Activated naive CD4-positive, alpha-beta T cell treated with anti-CD3 and anti-CD28 coated beads for 36 hours (primary cell): ENCODE data around the gene CHST12. TPM values are rescaled to one million over a fixed set of nuclear protein-coding genes. Genes with fewer than 3 reads are reported as not detected.
"Not testable (repeated sequence)": the region's sequence is repeated elsewhere in the genome, so short reads cannot be mapped to it uniquely, and the experiment has no call there.

ENCODE experiments used
- CTCF ChIA-PET: fragments of 350-600 bp; sonication (Branson Sonifier 250); formaldehyde crosslinking; loops from one replicate; lab custom pipeline; 2021; ENCODE audit warnings: antibody characterized with exemption; lab: Charles Lee
- DNase-seq: peaks from one replicate; pipeline ENCODE4 v3.0.0-alpha.2; 2020
- H3K27ac Mint-ChIP-seq: one replicate; pipeline ENCODE4 v1.8.0; 2021; ENCODE audit warnings: mild to moderate bottlenecking, mixed read lengths
- H3K27me3 Mint-ChIP-seq: one replicate; pipeline ENCODE4 v1.8.0; 2021; ENCODE audit warnings: low read depth, mixed read lengths
- H3K36me3 Mint-ChIP-seq: one replicate; pipeline ENCODE4 v1.8.0; 2021; ENCODE audit warnings: low read depth, mixed read lengths
- H3K4me1 Mint-ChIP-seq: one replicate; pipeline ENCODE4 v1.8.0; 2021; ENCODE audit warnings: low read depth, mixed read lengths
- H3K4me3 Mint-ChIP-seq: one replicate; pipeline ENCODE4 v1.8.0; 2021; ENCODE audit warnings: mild to moderate bottlenecking, moderate library complexity, mixed read lengths
- H3K9me3 Mint-ChIP-seq: one replicate; pipeline ENCODE4 v1.8.0; 2021; ENCODE audit warnings: mixed read lengths
- intact Hi-C: fragments of 100-400 bp; cut with micrococcal nuclease; formaldehyde crosslinking; loops from one replicate; pipeline ENCODE4 v1.15.1; 2023
- total RNA-seq, 2 experiments: library from RNA; stranded (reverse); gene quantifications; one replicate each; pipeline ENCODE4 v1.2.3, GENCODE V29; 2021

The CHST12 gene
- total RNA-seq, 2 experiments from 2014 or later = 0.62 to 0.64 TPM

GRCh38 chr7:2369139-2369538 is 34.3 kb upstream of the CHST12 start:
- no peaks in the 10 kb centered on the region for H3K4me1 Mint-ChIP-seq
- DNase-seq = no peak
- H3K27ac Mint-ChIP-seq = no peak overlapping the region
- CTCF ChIA-PET = no interaction called here
- H3K4me3 Mint-ChIP-seq = no peak overlapping the region
- no peaks in the 10 kb centered on the region for H3K9me3 Mint-ChIP-seq
- no peaks in the 10 kb centered on the region for H3K27me3 Mint-ChIP-seq
- peaks cover 55% of the 10 kb centered on the region for H3K36me3 Mint-ChIP-seq
- intact Hi-C loops = no loop called here

- Mint-ChIP-seq H3K27me3 (no peaks in the 10 kb centered on the region), H3K4me3 (no peak overlapping the region), H3K27ac (no peak overlapping the region), H3K36me3 (peaks cover 56% of the 10 kb centered on the region), H3K9me3 (no peaks in the 10 kb centered on the region), H3K4me1 (no peaks in the 10 kb centered on the region)
- intact Hi-C loops = no loop called here
- no peak for DNase-seq
- CTCF ChIA-PET = no interaction called here
These were observed 32.1 kb upstream of the CHST12 start for GRCh38 chr7:2371329-2371728.

GRCh38 chr7:2372724-2373123 is 30.7 kb upstream of the CHST12 start:
- intact Hi-C loops = no loop called here
- peak overlapping the region; percentile 50 for H3K27ac Mint-ChIP-seq
- DNase-seq = no peak
- CTCF ChIA-PET = interaction anchor here (1.9 kb wide), 1 partner anchor 11 kb away, joined by 4 read pairs; no protein-coding TSS in a partner anchor
- no peak overlapping the region for H3K4me3 Mint-ChIP-seq
- H3K4me1 Mint-ChIP-seq = no peaks in the 10 kb centered on the region
- no peaks in the 10 kb centered on the region for H3K9me3 Mint-ChIP-seq
- peaks cover 54% of the 10 kb centered on the region for H3K36me3 Mint-ChIP-seq
- no peaks in the 10 kb centered on the region for H3K27me3 Mint-ChIP-seq

GRCh38 chr7:2373124-2373556 is 30.3 kb upstream of the CHST12 start:
- CTCF ChIA-PET = interaction anchor here (1.9 kb wide), 1 partner anchor 11 kb away, joined by 4 read pairs; no protein-coding TSS in a partner anchor
- no peaks in the 10 kb centered on the region for H3K9me3 Mint-ChIP-seq
- no peaks in the 10 kb centered on the region for H3K4me1 Mint-ChIP-seq
- DNase-seq = no peak
- no peaks in the 10 kb centered on the region for H3K27me3 Mint-ChIP-seq
- no peak overlapping the region for H3K27ac Mint-ChIP-seq
- no peak overlapping the region for H3K4me3 Mint-ChIP-seq
- peaks cover 58% of the 10 kb centered on the region for H3K36me3 Mint-ChIP-seq
- intact Hi-C loops = no loop called here

GRCh38 chr7:2373646-2374045 is 29.8 kb upstream of the CHST12 start:
- H3K4me1 Mint-ChIP-seq = no peaks in the 10 kb centered on the region
- CTCF ChIA-PET = interaction anchor here (1.9 kb wide), 1 partner anchor 10 kb away, joined by 4 read pairs; no protein-coding TSS in a partner anchor
- no peak for DNase-seq

GRCh38 chr7:2374401-2374800 is 29.0 kb upstream of the CHST12 start:
- Mint-ChIP-seq H3K4me3 (no peak overlapping the region), H3K27ac (no peak overlapping the region), H3K36me3 (peaks cover 57% of the 10 kb centered on the region), H3K27me3 (no peaks in the 10 kb centered on the region), H3K9me3 (no peaks in the 10 kb centered on the region), H3K4me1 (no peaks in the 10 kb centered on the region)
- CTCF ChIA-PET = interaction anchor here (1.9 kb wide), 1 partner anchor 10 kb away, joined by 4 read pairs; no protein-coding TSS in a partner anchor
- DNase-seq = no peak
- intact Hi-C loops = no loop called here

More at GRCh38 chr7:2373646-2374045, 29.8 kb upstream of the CHST12 start:
- intact Hi-C loops = no loop called here
- H3K9me3 Mint-ChIP-seq = no peaks in the 10 kb centered on the region
- no peak overlapping the region for H3K4me3 Mint-ChIP-seq
- no peaks in the 10 kb centered on the region for H3K27me3 Mint-ChIP-seq
- no peak overlapping the region for H3K27ac Mint-ChIP-seq
- H3K36me3 Mint-ChIP-seq = peaks cover 59% of the 10 kb centered on the region

- H3K27ac Mint-ChIP-seq = no peak overlapping the region
- H3K4me1 Mint-ChIP-seq = no peaks in the 10 kb centered on the region
- DNase-seq = no peak
- no peaks in the 10 kb centered on the region for H3K9me3 Mint-ChIP-seq
- H3K36me3 Mint-ChIP-seq = peaks cover 60% of the 10 kb centered on the region
- intact Hi-C loops = no loop called here
- CTCF ChIA-PET = no interaction called here
- H3K4me3 Mint-ChIP-seq = no peak overlapping the region
- no peaks in the 10 kb centered on the region for H3K27me3 Mint-ChIP-seq
These were observed 28.3 kb upstream of the CHST12 start for GRCh38 chr7:2374830-2375728.

- H3K27me3 Mint-ChIP-seq = no peaks in the 10 kb centered on the region
- intact Hi-C loops = no loop called here
- no peak for DNase-seq
- H3K9me3 Mint-ChIP-seq = no peaks in the 10 kb centered on the region
- CTCF ChIA-PET = interaction anchor here (1.6 kb wide), 1 partner anchor 12 kb away, joined by 4 read pairs; no protein-coding TSS in a partner anchor
- H3K4me3 Mint-ChIP-seq = no peak overlapping the region
- no peak overlapping the region for H3K27ac Mint-ChIP-seq
- no peaks in the 10 kb centered on the region for H3K4me1 Mint-ChIP-seq
- H3K36me3 Mint-ChIP-seq = peaks cover 64% of the 10 kb centered on the region
These were observed 26.9 kb upstream of the CHST12 start for GRCh38 chr7:2376351-2377154.

GRCh38 chr7:2377492-2377891 is 25.9 kb upstream of the CHST12 start:
- CTCF ChIA-PET = interaction anchor here (1.6 kb wide), 1 partner anchor 13 kb away, joined by 4 read pairs; no protein-coding TSS in a partner anchor
- H3K9me3 Mint-ChIP-seq, H3K27me3 Mint-ChIP-seq, H3K4me3 Mint-ChIP-seq, H3K27ac Mint-ChIP-seq, DNase-seq, H3K4me1 Mint-ChIP-seq, intact Hi-C loops: not testable (repeated sequence)
- H3K36me3 Mint-ChIP-seq = peaks cover 58% of the 10 kb centered on the region

GRCh38 chr7:2378125-2378524 is 25.3 kb upstream of the CHST12 start:
- CTCF ChIA-PET = interaction anchor here (0.6 kb wide), 1 partner anchor 72 kb away, joined by 3 read pairs; no protein-coding TSS in a partner anchor
- H3K27me3 Mint-ChIP-seq = not testable (repeated sequence)

GRCh38 chr7:2379161-2379560 is 24.2 kb upstream of the CHST12 start:
- CTCF ChIA-PET = no interaction called here

More at GRCh38 chr7:2378125-2378524, 25.3 kb upstream of the CHST12 start:
- DNase-seq, H3K4me3 Mint-ChIP-seq, H3K9me3 Mint-ChIP-seq, H3K4me1 Mint-ChIP-seq, intact Hi-C loops, H3K27ac Mint-ChIP-seq: not testable (repeated sequence)
- peaks cover 55% of the 10 kb centered on the region for H3K36me3 Mint-ChIP-seq

GRCh38 chr7:2379821-2380450 is 23.5 kb upstream of the CHST12 start:
- Mint-ChIP-seq H3K4me3 (no peak overlapping the region), H3K27me3 (no peaks in the 10 kb centered on the region), H3K9me3 (no peaks in the 10 kb centered on the region), H3K4me1 (no peaks in the 10 kb centered on the region), H3K27ac (no peak overlapping the region), H3K36me3 (peaks cover 53% of the 10 kb centered on the region)
- CTCF ChIA-PET = no interaction called here
- no peak for DNase-seq
- intact Hi-C loops = no loop called here

More at GRCh38 chr7:2379161-2379560, 24.2 kb upstream of the CHST12 start:
- intact Hi-C loops = no loop called here
- Mint-ChIP-seq H3K36me3 (peaks cover 53% of the 10 kb centered on the region), H3K9me3 (no peaks in the 10 kb centered on the region), H3K27ac (no peak overlapping the region), H3K4me3 (no peak overlapping the region), H3K27me3 (no peaks in the 10 kb centered on the region), H3K4me1 (no peaks in the 10 kb centered on the region)
- DNase-seq = no peak
